ENCODE measurements around the gene MSI2.

- no peak for TF ChIP-seq ARNTL (CRISPR knock-in tag; IDR thresholded peaks at IDR 0.05; ENCODE audit: borderline replicate concordance, low read depth)
- no peak for TF ChIP-seq ZNF8 (CRISPR knock-in tag; IDR thresholded peaks at IDR 0.05)
- no peak for TF ChIP-seq RARB (CRISPR knock-in tag; IDR thresholded peaks at IDR 0.05)
- no peak for TF ChIP-seq SNAI2 (CRISPR knock-in tag; IDR thresholded peaks at IDR 0.05)
- no peak for TF ChIP-seq ZNF565 (CRISPR knock-in tag; conservative IDR thresholded peaks at IDR 0.05; ENCODE audit: low read depth)
- TF ChIP-seq ESRRG (CRISPR knock-in tag; IDR thresholded peaks at IDR 0.05), result no peak
- no peak for TF ChIP-seq PATZ1 (CRISPR knock-in tag; IDR thresholded peaks at IDR 0.05; ENCODE audit: borderline replicate concordance)
- no peak for TF ChIP-seq TCF4 (CRISPR knock-in tag; IDR thresholded peaks at IDR 0.05; ENCODE audit: borderline replicate concordance)
- TF ChIP-seq PPARA (CRISPR knock-in tag; IDR thresholded peaks at IDR 0.05; ENCODE audit: borderline replicate concordance), result no peak
Observed at GRCh38 chr17:57482657-57483056, 226.3 kb downstream of the MSI2 start.
